Glomerular endothelial cell (primary cell): Measurements from ENCODE around the gene CLBA1. TPM values are rescaled to one million over a fixed set of nuclear protein-coding genes. Genes with fewer than 3 reads are reported as not detected.
"Not testable (repeated sequence)": the region's sequence is repeated elsewhere in the genome, so short reads cannot be mapped to it uniquely, and the experiment has no call there.

Experiments
- DNase-seq: peaks from one replicate; pipeline ENCODE4 v3.0.0-alpha.2; 2011; ENCODE audit warnings: low read depth, low spot score; ENCODE audit errors: extremely low read depth
- total RNA-seq: library from RNA; depleted of rRNA; stranded (reverse); fragments of >200 nt; gene quantifications from 2 replicates; pipeline ENCODE4 v1.2.3, GENCODE V29; 2015

The CLBA1 gene
- 6.4 and 9.6 TPM in 2 replicates for total RNA-seq

DNA sequence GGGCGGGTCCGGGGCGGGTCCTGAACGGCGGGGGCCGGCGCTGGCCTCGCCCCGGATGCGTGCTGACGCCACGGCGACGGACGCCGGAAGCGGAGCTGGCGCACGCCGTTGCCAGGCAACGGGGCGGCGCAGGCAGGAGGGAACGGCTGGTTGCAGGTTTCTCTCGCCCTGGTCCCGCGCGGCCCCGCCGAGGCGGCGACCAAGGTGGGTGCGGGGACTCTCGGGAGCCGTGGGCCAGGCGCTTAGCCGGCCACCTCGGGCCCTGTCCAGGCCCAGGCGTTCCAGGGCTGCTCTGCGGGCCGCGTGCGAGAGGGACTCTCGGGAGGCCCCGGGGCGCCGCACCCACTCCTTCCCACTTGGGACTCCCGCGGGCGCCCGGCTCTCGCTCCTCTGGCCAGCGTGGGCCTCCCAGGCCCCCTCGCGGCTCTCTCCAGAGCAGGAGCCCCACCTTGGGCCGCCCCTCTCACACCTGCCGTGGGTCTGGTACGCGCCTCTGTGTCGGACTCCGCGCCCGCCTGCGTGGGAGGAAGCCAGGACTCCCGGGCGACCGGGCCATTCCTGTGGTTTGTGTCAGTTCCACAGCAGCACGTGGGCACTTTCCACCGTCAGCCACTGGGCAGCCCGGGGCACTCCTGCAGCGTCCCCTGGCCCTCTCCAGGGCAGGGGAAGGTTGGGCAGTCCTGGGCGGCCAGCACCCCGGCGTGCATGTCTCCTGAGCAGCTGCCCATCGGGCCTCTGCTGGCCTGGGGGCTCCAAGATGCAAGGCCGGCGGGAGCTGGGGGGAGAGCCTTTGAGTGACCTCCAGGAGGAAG lies at the start of gene CLBA1:
TSS of gene CLBA1 (plus strand) at position 114 of the 812 bp plus-strand sequence. CDS start at position 758, 644 bp downstream.
- DNase-seq = no peak

DNA sequence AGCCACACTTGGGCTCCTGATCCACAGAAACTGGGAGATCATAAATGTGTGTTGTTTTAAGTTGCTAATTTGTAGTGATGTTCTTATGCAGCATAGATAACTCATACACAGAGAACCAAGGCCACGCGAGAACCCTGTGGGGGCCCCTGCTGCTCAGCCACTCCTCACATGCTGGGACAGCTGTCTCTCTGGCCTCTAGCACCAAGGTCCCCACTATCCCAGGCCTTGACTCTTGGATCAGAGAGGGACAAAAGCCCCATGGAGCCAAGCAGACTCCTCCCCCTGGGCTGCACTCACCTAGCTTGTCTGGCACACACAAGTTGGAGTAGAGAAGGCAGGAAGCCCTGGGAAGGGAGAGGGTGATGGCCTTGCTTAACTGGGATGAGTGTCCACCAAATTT lies 49.6 kb upstream of the CLBA1 start:
- DNase-seq = no peak

DNA sequence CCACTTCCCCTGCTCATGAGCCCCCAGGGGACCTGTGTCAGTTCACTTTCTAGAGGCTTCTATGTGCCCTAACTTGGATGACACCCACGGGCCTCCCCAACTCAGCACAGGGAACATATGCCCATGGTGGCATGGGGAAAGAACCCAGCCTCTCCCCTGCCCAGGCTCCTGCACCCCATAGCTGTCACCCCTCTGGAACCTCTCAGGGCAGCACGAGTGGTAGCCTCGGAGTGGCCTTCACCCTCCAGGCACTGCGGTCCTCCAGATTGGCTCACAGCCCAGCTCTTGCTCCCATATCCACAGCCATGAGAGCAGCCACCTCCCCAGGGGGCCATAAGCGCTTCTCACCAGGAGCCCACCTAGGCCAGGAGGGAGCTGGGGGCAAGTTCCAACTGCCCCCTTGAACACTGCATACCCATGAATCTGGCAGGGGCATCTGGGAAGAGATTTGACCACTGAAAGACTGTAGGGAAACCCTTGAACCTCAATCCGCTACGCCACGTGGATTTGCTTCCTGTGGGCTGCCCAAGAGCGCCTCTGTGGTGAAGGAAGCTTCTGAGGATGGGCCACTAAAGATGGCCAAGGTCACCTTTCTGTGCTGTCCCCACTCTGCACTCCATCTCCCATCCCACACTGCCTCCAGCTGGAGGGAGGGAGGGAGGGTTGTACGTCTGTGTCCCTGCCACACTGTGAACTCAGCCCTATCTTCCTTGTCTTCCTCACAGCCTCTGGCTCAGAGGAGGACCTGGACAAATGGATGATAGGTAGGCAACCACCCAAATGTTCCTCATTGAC lies 49.0 kb upstream of the CLBA1 start:
- DNase-seq = no peak

DNA sequence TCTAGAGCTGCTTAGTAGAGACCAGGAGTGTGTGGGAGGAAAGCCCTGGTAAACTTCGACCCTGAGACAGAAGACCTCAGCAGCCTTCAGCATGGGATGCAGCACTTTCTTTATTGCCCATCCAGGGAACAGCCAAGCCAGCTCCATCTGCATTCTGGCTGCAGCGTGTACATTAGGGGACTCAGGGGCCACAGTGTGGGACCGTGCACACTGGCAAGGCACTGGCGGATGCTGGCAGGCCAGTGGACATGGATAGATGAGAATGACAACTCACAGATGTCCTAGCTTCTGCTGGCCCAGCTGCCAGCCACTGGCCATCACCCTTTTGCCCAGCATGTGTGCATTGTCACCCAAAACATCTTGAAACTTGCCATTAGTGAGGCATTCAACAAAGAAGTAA lies 48.4 kb upstream of the CLBA1 start:
- no peak for DNase-seq

DNA sequence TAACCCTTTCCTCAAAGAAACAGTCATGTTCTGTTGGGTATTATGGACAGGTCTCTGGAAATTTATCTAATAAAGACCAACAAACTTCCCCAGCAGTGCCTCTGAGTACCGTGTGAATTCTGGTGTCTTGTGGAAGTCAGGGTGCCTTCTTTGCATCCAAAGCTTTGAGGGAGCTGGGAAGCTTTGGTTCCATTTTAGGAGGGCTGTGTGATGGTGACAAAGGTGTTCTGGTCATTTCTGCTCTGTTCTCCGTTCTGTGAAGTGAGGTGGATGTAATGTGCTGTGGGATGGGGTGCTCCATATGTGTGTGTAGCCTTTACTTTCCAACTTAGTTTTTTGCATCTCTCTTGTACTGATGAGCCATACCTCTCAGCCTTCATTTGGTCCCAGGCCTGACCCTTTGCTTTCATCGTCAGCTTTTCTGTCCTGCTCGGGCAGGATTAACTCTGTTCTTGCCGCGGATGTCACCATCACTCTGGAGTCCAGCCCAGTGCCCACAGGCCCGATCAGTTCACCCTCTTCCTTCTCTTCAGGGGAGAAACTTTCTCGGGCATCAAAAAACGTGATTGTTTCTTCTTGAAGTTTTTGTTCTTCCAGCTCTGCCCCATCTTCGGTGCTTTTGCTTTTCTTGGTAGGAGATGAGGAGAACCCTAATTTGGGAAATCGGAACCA lies 47.8 kb upstream of the CLBA1 start:
- no peak for DNase-seq

DNA sequence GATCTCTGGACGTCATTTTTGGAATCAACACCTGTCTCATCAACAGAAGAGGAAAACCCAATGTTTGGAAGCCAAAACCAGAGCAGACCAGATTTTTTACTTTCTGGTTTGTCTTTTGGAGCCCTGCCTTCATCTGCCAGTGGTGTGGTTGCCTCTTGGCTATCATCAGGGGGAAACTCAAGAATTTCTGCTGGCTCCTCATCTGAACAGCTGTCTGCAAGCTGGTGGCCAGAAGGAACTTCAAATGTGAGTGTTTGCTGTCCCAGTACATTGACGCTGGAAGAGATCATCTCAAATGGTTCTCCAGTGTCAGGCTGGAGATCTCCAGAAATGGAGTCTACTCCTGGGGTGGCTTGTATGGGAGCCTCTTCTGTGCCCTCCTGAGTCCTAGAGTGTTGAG lies 47.2 kb upstream of the CLBA1 start:
- DNase-seq = no peak

DNA sequence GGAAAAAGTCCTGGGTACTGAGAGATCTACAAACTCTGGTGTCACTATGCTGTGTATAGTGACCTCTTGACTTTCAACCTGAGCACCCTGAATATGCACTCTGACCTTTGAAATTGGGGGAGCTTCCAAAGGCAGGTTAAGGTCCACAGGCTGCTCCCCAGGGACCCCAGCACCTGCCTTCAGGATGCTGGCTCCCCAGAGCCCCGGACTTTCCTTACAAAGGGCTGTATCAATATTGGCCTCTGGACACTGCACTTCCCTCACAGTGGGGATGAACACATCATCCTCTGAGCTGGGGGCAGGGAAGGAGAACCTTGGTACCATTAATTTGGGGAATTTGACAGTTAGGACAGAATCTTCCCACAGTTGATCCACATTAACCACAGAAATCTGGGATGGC lies 46.6 kb upstream of the CLBA1 start:
- DNase-seq = no peak

DNA sequence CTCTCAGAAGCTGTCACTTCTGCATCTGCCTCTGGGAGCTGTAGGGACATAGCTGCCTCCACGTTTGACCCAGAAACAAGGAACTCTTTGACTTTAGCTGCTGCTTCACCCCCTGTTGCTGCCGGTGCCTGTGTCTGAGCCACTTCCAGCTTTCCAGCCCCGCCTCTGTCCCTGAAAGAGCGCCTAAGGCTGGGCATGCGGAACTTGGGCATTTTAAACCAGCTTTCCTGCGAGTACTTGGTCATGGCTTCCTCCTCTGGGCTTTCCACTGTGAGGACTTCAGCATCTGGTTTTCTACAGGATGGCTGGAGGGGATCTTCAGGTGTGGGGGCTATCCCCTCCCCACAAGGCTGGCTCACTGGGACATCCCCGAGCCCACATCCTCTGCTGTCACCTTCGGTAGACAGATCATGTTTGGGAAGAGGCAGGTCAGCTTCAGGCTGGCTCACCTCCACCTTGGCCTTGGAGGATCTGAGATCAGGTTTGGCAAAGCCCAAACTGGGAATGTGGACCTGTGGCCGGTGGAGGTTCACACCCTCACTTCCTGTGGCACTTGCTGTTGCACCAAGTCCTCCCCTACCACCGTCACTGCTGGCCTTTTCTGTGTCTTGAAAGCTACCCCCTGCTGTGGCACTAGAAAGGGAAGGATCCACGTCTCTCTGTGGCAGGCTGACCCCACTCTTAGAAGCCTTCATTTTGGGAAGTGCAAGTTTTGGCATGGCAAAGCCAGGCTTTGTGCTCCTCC lies 45.8 kb upstream of the CLBA1 start:
- no peak for DNase-seq

DNA sequence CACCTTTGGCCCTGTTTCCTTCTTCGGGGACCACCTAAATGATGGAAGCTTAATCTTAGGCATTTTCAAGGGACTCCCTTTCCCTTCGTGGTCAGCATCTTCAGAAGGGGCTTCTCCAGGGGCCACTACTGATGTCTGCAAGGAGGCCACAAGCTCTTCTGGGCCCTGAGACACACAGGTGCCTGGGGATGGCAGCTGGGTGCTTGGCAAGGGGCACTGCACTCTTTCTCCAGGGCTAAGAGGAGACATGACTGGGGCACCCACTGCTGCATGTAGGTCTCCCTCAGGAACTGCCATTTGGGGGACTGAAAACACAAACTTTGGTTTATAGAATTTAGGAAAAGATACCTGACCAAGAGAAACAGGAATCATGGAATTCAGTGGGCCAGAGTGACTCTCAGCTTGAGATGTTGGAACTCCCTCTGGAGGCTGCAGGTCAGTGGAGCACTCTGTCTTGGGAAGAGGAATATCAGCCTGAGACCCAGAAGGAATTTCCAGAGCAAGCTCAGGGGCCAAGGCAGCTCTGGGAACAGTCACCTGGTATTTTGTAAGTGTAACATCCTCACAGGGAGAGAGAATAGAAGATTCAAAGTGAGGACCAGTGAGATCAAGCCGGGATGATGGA lies 45.0 kb upstream of the CLBA1 start:
- no peak for DNase-seq

DNA sequence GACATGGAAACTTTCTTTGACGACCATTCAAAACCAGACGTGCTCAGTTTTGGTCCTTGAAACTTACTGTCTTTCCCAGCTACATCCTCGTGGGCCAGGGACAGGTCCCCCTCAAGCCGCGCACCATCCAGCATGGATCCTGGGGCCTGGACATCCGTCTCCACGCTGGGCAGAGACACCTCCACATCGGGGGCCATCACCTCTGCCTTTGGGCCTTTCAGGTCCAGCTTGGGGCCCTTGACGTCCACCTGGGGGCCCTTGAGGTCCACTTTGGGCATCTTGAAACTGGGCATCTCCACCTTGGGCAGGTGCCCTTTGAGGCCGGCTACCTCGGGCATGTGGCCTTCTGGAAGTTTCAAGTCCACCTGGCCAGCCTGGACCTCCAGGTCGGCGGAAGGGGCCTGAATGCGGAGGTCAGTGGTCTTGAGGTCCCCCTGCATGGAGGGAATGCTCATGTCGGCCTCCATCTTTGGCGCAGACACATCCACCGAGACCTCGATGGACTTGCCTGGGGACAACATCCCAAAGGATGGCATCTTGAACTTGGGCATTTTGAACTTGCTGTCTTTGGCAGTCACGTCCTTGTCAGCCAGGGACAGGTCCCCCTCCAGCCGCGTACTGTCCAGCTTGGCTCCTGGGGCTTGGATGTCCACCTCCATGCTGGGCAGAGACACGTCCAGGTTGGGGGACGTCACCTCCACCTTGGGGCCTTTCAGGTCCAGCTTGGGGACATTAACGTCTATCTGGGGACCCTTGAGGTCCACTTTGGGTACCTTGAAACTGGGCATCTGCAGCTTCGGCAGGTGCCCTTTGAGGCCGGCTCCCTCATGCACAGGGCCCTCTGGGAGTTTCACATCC lies 43.9 kb upstream of the CLBA1 start:
- no peak for DNase-seq

DNA sequence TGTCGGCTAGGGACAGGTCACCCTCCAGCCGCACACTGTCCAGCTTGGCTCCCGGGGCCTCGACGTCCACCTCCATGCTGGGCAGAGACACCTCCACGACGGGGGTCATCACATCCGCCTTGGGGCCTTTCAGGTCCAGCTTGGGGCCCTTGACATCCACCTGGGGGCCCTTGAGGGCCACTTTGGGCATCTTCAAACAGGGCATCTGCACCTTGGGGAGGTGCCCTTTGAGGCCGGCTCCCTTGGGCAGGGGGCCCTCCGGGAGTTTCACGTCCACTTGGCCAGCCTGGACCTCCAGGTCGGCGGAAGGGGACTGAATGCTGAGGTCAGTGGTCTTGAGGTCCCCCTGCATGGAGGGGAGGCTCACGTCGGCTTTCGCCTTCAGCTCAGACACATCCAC lies 43.0 kb upstream of the CLBA1 start:
- DNase-seq = no peak

DNA sequence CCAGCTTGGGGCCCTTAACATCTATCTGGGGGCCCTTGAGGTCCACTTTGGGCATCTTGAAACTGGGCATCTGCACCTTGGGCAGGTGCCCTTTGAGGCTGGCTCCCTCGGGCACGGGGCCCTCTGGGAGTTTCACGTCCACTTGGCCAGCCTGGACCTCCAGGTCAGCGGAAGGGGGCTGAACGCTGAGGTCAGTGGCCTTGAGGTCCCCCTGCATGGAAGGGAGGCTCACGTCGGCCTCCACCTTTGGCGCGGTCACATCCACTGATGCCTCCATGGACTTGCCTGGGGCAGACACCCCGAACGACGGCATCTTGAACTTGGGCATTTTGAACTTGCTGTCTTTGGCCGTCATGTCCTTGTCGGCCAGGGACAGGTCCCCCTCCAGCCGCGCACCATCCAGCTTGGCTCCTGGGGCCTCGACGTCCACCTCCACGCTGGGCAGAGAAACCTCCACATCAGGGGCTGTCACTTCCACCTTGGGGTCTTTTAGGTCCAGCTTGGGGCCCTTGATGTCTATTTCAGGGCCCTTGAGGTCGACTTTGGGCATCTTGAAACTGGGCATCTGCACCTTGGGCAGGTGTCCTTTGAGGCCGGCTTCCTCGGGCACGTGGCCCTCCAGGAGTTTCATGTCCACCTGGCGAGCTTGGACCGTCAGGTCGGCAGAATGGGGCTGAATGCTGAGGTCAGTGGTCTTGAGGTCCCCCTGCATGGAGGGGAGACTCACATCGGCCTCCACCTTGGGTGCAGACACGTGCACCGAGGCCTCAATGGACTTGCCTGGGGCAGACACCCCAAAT lies 42.2 kb upstream of the CLBA1 start:
- DNase-seq = not testable (repeated sequence)

DNA sequence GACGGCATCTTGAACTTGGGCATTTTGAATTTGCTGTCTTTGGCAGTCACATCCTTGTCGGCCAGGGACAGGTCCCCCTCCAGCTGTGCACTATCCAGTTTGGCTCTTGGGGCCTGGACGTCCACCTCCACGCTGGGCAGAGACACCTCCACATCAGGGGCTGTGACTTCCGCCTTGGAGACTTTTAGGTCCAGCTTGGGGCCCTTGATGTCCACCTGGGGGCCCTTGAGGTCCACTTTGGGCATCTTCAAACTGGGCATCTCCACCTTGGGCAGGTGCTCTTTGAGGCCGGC lies 41.6 kb upstream of the CLBA1 start:
- DNase-seq = not testable (repeated sequence)

DNA sequence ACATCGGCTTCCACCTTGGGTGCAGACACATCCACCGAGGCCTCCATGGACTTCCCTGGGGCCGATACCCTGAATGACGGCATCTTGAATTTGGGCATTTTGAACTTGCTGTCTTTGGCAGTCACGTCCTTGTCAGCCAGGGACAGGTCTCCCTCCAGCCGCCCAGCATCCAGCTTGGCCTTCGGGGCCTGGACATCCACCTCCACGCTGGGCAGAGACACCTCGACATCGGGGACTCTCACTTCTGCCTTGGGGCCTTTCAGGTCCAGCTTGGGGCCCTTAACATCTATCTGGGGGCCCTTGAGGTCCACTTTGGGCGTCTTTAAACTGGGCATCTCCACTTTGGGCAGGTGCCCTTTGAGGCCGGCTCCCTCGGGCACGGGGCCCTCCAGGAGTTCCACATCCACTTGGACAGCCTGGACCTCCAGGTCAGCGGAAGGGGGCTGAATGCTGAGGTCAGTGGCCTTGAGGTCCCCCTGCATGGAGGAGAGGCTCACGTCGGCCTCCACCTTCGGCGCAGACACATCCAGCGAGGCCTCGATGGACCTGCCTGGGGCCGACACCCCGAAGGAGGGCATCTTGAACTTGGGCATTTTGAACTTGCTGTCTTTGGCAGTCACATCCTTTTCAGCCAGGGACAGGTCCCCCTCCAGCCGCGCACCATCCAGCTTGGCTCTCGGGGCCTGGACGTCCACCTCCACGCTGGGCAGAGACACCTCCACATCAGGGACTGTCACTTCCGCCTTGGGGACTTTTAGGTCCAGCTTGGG lies 41.0 kb upstream of the CLBA1 start:
- not testable (repeated sequence) for DNase-seq

DNA sequence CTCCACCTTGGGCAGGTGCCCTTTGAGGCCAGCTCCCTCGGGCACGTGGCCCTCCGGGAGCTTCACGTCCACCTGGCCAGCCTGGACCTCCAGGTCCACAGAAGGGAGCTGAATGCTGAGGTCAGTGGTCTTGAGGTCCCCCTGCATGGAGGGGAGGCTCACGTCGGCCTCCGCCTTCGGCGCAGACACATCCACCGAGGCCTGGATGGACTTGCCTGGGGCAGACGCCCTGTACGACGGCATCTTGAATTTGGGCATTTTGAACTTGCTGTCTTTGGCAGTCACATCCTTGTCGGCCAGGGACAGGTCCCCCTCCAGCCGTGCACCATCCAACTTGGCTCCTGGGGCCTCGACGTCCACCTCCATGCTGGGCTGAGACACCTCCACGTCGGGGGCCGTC lies 40.3 kb upstream of the CLBA1 start:
- not testable (repeated sequence) for DNase-seq

DNA sequence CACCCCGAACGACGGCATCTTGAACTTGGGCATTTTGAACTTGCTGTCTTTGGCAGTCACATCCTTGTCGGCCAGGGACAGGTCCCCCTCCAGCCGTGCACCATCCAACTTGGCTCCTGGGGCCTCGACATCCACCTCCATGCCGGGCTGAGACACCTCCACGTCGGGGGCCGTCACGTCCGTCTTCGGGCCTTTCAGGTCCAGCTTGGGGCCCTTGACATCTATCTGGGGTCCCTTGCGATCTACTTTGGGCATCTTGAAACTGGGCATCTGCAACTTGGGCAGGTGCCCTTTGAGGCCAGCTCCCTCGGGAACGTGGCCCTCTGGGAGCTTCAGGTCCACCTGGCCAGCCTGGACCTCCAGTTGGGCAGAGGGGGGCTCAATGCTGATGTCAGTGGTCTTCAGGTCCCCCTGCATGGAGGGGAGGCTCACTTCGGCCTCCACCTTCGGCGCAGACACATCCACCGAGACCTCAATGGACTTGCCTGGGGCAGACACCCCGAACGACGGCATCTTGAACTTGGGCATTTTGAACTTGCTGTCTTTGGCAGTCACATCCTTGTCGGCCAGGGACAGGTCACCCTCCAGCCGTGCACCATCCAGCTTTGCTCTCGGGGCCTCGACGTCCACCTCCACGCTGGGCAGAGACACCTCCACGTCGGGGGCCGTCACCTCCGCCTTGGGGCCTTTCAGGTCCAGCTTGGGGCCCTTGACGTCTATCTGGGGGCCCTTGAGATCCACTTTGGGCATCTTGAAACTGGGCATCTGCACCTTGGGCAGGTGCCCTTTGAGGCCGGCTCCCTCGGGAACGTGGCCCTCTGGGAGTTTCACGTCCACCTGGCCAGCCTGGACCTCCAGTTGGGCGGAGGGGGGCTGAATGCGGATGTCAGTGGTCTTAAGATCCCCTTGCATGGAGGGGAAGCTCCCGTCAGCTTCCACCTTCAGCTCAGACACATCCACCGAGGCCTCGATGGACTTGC lies 39.3 kb upstream of the CLBA1 start:
- DNase-seq = not testable (repeated sequence)

DNA sequence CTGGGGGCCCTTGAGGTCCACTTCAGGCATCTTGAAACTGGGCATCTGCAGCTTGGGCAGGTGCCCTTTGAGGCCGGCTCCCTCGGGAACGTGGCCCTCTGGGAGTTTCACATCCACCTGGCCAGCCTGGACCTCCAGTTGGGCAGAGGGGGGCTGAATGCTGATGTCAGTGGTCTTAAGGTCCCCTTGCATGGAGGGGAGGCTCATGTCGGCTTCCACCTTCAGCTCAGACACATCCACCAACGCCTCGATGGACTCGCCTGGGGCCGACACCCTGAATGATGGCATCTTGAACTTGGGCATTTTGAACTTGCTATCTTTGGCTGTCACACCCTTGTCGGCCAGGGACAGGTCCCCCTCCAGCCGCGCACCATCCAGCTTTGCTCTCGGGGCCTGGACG lies 38.4 kb upstream of the CLBA1 start:
- DNase-seq = not testable (repeated sequence)
